DOHH2 (cell line): ENCODE data around the gene PITPNC1.

Experiments
- H3F3A ChIP-seq: fragments of 200-600 bp; sonication (generic), shearing (Covaris generic); 2 replicates; pipeline ENCODE4 v1.6.0; 2016; ENCODE audit warnings: antibody characterized with exemption, mild to moderate bottlenecking; ENCODE audit not compliant: control insufficient read depth, insufficient read depth
- H3K27ac ChIP-seq: fragments of 200-600 bp; sonication (generic); 2 replicates; pipeline ENCODE4 v1.5.1; 2014; ENCODE audit warnings: low read depth, mild to moderate bottlenecking, low read length, moderate library complexity
- H3K27me3 ChIP-seq: fragments of 200-600 bp; sonication (generic); 2 replicates; pipeline ENCODE4 v1.6.1; 2014; ENCODE audit warnings: mild to moderate bottlenecking, low read length, mixed read lengths; ENCODE audit not compliant: control insufficient read depth
- H3K36me3 ChIP-seq: fragments of 200-600 bp; sonication (generic); 2 replicates; pipeline ENCODE4 v1.6.1; 2014; ENCODE audit warnings: mild to moderate bottlenecking, low read length, moderate library complexity, mixed read lengths; ENCODE audit not compliant: control insufficient read depth
- H3K4me1 ChIP-seq: fragments of 200-600 bp; sonication (generic); 2 replicates; pipeline ENCODE4 v1.6.1; 2014; ENCODE audit warnings: mild to moderate bottlenecking, low read length, mixed read lengths; ENCODE audit not compliant: control insufficient read depth
- H3K4me2 ChIP-seq: fragments of 200-600 bp; sonication (generic); 2 replicates; pipeline ENCODE4 v1.6.0; 2014; ENCODE audit warnings: mild to moderate bottlenecking, low read length, moderate library complexity
- H3K4me3 ChIP-seq: fragments of 200-600 bp; sonication (generic); 2 replicates; pipeline ENCODE4 v1.5.1; 2014; ENCODE audit warnings: mild to moderate bottlenecking, low read length, mixed read lengths
- H3K79me2 ChIP-seq: fragments of 200-600 bp; sonication (generic); 2 replicates; pipeline ENCODE4 v1.6.1; 2014; ENCODE audit warnings: mild to moderate bottlenecking, low read length, mixed read lengths; ENCODE audit not compliant: control insufficient read depth
- H3K9me2 ChIP-seq: fragments of 200-600 bp; sonication (generic); replicated peaks from 2 replicates; pipeline ENCODE4 v1.6.1; 2014; ENCODE audit warnings: mild to moderate bottlenecking, low read length, mixed read lengths; ENCODE audit not compliant: control insufficient read depth
- H3K9me3 ChIP-seq: fragments of 200-600 bp; sonication (generic); 2 replicates; pipeline ENCODE4 v1.6.1; 2014; ENCODE audit warnings: antibody characterized with exemption, low read length, mixed read lengths; ENCODE audit not compliant: control insufficient read depth, insufficient read depth
- H4K20me1 ChIP-seq: fragments of 200-600 bp; sonication (generic); 2 replicates; pipeline ENCODE4 v1.6.0; 2014; ENCODE audit warnings: low read depth, mild to moderate bottlenecking, antibody characterized with exemption, low read length, moderate library complexity; ENCODE audit not compliant: control insufficient read depth, insufficient read depth
- EZH2phosphoT487 ChIP-seq: fragments of 200-600 bp; sonication (generic); IDR thresholded peaks from 2 replicates; pipeline ENCODE4 v1.6.1; 2017; ENCODE audit warnings: borderline replicate concordance, mild to moderate bottlenecking, antibody characterized with exemption, low read length, moderate library complexity, mixed read lengths
- TF ChIP-seq, protein P1 (sequence below): fragments of 200-600 bp; sonication (generic); IDR thresholded peaks from one replicate; pipeline ENCODE4 v1.5.1; 2014; ENCODE audit warnings: antibody characterized with exemption, mild to moderate bottlenecking, low read depth, low read length; ENCODE audit not compliant: poor library complexity, severe bottlenecking

Gene PITPNC1

DNA sequence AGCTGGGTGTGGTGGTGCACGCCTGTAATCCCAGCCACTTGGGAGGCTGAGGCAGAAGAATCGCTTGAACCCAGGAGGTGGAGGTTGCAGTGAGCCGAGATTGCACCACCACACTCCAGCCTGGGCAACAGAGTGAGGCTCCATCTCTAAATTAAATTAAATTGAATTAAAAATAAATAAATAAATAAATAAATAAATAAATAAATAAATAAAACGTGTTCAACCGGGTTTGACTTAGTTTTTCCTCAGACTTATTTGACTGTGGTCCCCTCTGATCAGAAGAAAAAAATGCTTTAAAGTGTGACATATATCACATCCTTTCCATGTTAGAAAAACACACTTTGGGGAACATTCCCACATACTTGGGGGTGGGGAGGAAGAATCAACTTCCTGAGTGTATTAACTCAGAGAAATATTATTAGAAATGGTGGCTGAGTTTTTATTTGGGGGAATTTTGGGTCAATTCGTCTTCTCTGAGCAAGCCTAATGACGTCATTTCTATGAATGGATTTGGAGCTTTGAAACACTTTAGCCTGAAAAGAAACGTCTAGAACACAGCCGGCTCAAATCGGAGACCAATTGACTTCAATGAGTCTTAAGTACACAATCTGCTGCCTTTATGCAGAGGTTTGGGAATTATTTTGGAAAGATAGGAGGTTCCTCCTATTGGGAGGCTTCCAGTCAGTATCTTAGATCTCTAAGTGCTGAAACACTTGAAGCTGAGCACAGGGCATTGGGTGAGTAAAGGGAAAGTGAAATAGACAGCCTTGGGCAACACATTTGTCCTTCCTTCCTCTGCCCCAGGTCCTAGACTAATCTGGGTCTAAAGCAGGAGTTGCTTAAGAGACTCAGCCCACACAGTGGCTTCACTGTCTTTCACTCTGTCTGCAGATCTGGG, 132.6 kb downstream of the PITPNC1 start:
- Histone ChIP-seq H3K4me3 (no peak overlapping the region), H3K27me3 (no peaks in the 10 kb centered on the region), H3K9me3 (no peaks in the 10 kb centered on the region), H3K79me2 (no peaks in the 10 kb centered on the region), H3K4me2 (no peak overlapping the region), H3K27ac (no peak overlapping the region), H3K9me2 (no peaks in the 10 kb centered on the region), H3F3A (no peaks in the 10 kb centered on the region), H3K36me3 (no peaks in the 10 kb centered on the region), H3K4me1 (peaks cover 6% of the 10 kb centered on the region), H4K20me1 (no peaks in the 10 kb centered on the region)
- TF ChIP-seq EZH2phosphoT487 = no peak
- TF ChIP-seq, protein P1, sequence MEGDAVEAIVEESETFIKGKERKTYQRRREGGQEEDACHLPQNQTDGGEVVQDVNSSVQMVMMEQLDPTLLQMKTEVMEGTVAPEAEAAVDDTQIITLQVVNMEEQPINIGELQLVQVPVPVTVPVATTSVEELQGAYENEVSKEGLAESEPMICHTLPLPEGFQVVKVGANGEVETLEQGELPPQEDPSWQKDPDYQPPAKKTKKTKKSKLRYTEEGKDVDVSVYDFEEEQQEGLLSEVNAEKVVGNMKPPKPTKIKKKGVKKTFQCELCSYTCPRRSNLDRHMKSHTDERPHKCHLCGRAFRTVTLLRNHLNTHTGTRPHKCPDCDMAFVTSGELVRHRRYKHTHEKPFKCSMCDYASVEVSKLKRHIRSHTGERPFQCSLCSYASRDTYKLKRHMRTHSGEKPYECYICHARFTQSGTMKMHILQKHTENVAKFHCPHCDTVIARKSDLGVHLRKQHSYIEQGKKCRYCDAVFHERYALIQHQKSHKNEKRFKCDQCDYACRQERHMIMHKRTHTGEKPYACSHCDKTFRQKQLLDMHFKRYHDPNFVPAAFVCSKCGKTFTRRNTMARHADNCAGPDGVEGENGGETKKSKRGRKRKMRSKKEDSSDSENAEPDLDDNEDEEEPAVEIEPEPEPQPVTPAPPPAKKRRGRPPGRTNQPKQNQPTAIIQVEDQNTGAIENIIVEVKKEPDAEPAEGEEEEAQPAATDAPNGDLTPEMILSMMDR = no peak

DNA sequence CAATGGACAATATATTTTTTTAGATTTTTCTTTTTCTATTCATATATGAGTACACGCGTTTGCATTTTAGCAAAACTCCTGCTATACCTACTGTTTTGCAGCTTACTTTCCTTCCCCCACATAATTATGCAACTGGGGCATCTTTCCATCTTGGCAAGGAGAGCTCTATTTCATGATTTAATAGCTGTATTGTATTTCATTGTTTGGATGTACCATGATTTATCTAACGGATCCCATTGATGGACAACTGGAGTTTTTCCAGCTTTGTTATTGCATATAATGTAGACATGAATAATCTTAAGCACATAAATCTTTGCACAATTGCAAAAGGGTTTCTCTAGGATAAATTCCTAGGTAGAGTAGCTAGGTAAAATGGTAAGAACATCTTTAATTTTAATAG, 133.9 kb downstream of the PITPNC1 start:
- Histone ChIP-seq H3K4me2 (no peak overlapping the region), H3F3A (no peaks in the 10 kb centered on the region), H3K36me3 (no peaks in the 10 kb centered on the region), H3K4me1 (peaks cover 20% of the 10 kb centered on the region), H3K27me3 (no peaks in the 10 kb centered on the region), H3K9me2 (no peaks in the 10 kb centered on the region), H3K4me3 (no peak overlapping the region), H3K27ac (no peak overlapping the region), H3K79me2 (no peaks in the 10 kb centered on the region), H4K20me1 (0 out of 2 replicates have a peak, but pooled peaks cover 3% of the 10 kb centered on the region), H3K9me3 (no peaks in the 10 kb centered on the region)
- TF ChIP-seq EZH2phosphoT487 = no peak
- TF ChIP-seq, protein P1 = no peak

DNA sequence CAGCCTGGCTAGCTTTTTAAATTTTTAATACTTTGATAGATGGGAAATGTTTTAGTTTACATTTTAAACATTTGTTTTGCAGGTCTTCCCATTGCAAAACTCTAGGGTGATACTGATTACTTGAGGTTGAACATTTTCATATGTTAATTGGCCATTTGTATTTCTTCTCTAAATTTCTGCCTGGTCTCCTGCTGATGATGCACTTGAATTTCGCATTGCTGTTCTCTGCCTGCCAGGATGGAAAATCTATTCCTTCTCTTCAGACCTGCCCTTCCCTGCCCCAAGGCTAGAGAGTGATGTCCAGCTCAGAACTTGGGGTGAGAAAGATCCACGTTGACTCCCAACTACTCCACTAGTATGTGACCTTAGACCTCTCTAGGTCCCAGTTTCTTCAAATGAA, 134.7 kb downstream of the PITPNC1 start:
- no peaks in the 10 kb centered on the region for H3K79me2 ChIP-seq
- no peak for TF ChIP-seq EZH2phosphoT487
- TF ChIP-seq, protein P1 = no peak
- H3K9me2 ChIP-seq = no peaks in the 10 kb centered on the region
- H3F3A ChIP-seq = no peaks in the 10 kb centered on the region
- no peaks in the 10 kb centered on the region for H3K36me3 ChIP-seq
- no peaks in the 10 kb centered on the region for H3K9me3 ChIP-seq
- H3K27ac ChIP-seq = no peak overlapping the region
- H3K4me1 ChIP-seq = peaks cover 21% of the 10 kb centered on the region
- no peaks in the 10 kb centered on the region for H3K27me3 ChIP-seq
- H4K20me1 ChIP-seq = 0 out of 2 replicates have a peak, but pooled peaks cover 3% of the 10 kb centered on the region
- H3K4me2 ChIP-seq = no peak overlapping the region
- H3K4me3 ChIP-seq = no peak overlapping the region
